H1 (cell line): ENCODE measurements around the gene SUCNR1. TPM values are rescaled to one million over a fixed set of nuclear protein-coding genes. Genes with fewer than 3 reads are reported as not detected.

Experiments
- CTCF ChIA-PET: fragments of 300-600 bp; sonication (Branson Sonifier 250); formaldehyde crosslinking; loops from one replicate; lab custom pipeline; 2021; ENCODE audit not compliant: partially characterized antibody; lab: Charles Lee
- POLR2A ChIA-PET: fragments of 300-600 bp; sonication (Branson Sonifier 250); formaldehyde crosslinking; loops from one replicate; lab custom pipeline; 2021; ENCODE audit warnings: inconsistent platforms; ENCODE audit not compliant: partially characterized antibody; lab: Charles Lee
- DNase-seq, 2 experiments: peaks; one replicate each; pipeline versions ENCODE4 v3.0.0 to v3.0.0-alpha.2; 2010 to 2022; ENCODE audit warnings: low spot score in 2 of 2, low read depth in 1 of 2, mixed read lengths in 1 of 2
- FAIRE-seq: peaks from 2 replicates; lab custom pipeline; 2011; peaks lifted over from hg19 to GRCh38; lab: Jason Lieb, UNC
- H2AFZ ChIP-seq: 2 replicates; pipeline ENCODE4 v1.8.1; 2012; ENCODE audit warnings: low read length, inconsistent platforms
- H2AK5ac ChIP-seq: 2 replicates; pipeline ENCODE4 v1.6.1; 2013; ENCODE audit warnings: low read depth, low read length
- H2BK120ac ChIP-seq: replicated peaks from 2 replicates; pipeline ENCODE3; 2013; ENCODE audit warnings: low read depth, low read length, inconsistent platforms
- H2BK12ac ChIP-seq: 2 replicates; pipeline ENCODE4 v1.6.1; 2013; ENCODE audit warnings: low read depth, low read length
- H2BK15ac ChIP-seq: 2 replicates; pipeline ENCODE4 v1.6.1; 2013; ENCODE audit warnings: low read length
- H2BK20ac ChIP-seq: 2 replicates; pipeline ENCODE4 v1.6.1; 2013; ENCODE audit warnings: low read length
- H2BK5ac ChIP-seq: 2 replicates; pipeline ENCODE4 v1.6.1; 2013; ENCODE audit warnings: low read depth, low read length
- H3K14ac ChIP-seq: 2 replicates; pipeline ENCODE4 v1.6.1; 2013; ENCODE audit warnings: inconsistent platforms; ENCODE audit not compliant: insufficient read length
- H3K18ac ChIP-seq: 2 replicates; pipeline ENCODE4 v1.6.1; 2013; ENCODE audit warnings: low read length; ENCODE audit errors: extremely low read depth
- H3K23ac ChIP-seq: 2 replicates; pipeline ENCODE4 v1.6.1; 2013; ENCODE audit warnings: inconsistent platforms; ENCODE audit not compliant: insufficient read length
- H3K23me2 ChIP-seq: 2 replicates; pipeline ENCODE4 v1.6.1; 2013; ENCODE audit warnings: low read depth, low read length
- H3K27ac ChIP-seq: 2 replicates; pipeline ENCODE4 v1.6.1; 2011; ENCODE audit warnings: low read depth, low read length, inconsistent platforms
- H3K27me3 ChIP-seq, 4 experiments: replicated peaks in 1 of 4; 1 replicate in 1 of 4; 2 replicates in 3 of 4; pipeline versions ENCODE4 v1.6.1 to v1.8.1; 2011 to 2013; ENCODE audit warnings: low read length in 3 of 4, mild to moderate bottlenecking in 3 of 4, inconsistent platforms in 2 of 4, mixed read lengths in 2 of 4, moderate library complexity in 1 of 4; ENCODE audit not compliant: control insufficient read depth in 3 of 4, insufficient read depth in 3 of 4; ENCODE audit errors: extremely low read depth in 1 of 4
- H3K36me3 ChIP-seq, 4 experiments: 2 replicates each; pipeline versions ENCODE4 v1.6.1 to v1.8.1; 2011 to 2013; ENCODE audit warnings: mild to moderate bottlenecking in 4 of 4, low read length in 3 of 4, moderate library complexity in 2 of 4, control low read depth in 1 of 4, inconsistent platforms in 1 of 4; ENCODE audit not compliant: insufficient read depth in 4 of 4, control insufficient read depth in 2 of 4
- H3K4ac ChIP-seq: replicated peaks from 2 replicates; pipeline ENCODE3; 2013; ENCODE audit warnings: low read length, low read depth, mixed read lengths, inconsistent platforms; ENCODE audit not compliant: insufficient read length
- H3K4me1 ChIP-seq, 4 experiments: replicated peaks in 1 of 4; 1 replicate in 1 of 4; 2 replicates in 3 of 4; pipeline versions ENCODE4 v1.6.1 to v1.8.1; 2011 to 2013; ENCODE audit warnings: low read length in 3 of 4, inconsistent platforms in 2 of 4, mixed read lengths in 1 of 4; ENCODE audit not compliant: insufficient read depth in 4 of 4, control insufficient read depth in 3 of 4
- H3K4me2 ChIP-seq, 2 experiments: 2 replicates each; pipeline versions ENCODE4 v1.6.1 to v1.8.1; 2011 to 2013; ENCODE audit warnings: low read depth in 2 of 2, low read length in 2 of 2, control low read depth in 1 of 2, inconsistent platforms in 1 of 2, mild to moderate bottlenecking in 1 of 2; ENCODE audit not compliant: insufficient read depth in 1 of 2
- H3K4me3 ChIP-seq, 4 experiments: fragments of 200-600, 300-600 bp in 1 of 4; sonication (generic), shearing (Covaris generic), sonication (Bioruptor Twin) in 1 of 4; 2 replicates each; pipeline versions ENCODE4 v1.5.1 to v1.8.1; 2011 to 2016; ENCODE audit warnings: low read length in 4 of 4, low read depth in 3 of 4, control low read depth in 2 of 4, inconsistent platforms in 2 of 4, mild to moderate bottlenecking in 2 of 4, mixed read lengths in 1 of 4, moderate library complexity in 1 of 4; ENCODE audit not compliant: insufficient read depth in 2 of 4; ENCODE audit errors: extremely low read depth in 1 of 4
- H3K56ac ChIP-seq: replicated peaks from 2 replicates; pipeline ENCODE3; 2013; ENCODE audit warnings: low read depth, mild to moderate bottlenecking, mixed read lengths, low read length, inconsistent platforms; ENCODE audit not compliant: insufficient read length
- H3K79me1 ChIP-seq: 2 replicates; pipeline ENCODE4 v1.6.1; 2013; ENCODE audit warnings: low read depth, low read length, control low read depth
- H3K79me2 ChIP-seq, 2 experiments: 2 replicates each; pipeline versions ENCODE4 v1.6.1 to v1.8.1; 2012 to 2013; ENCODE audit warnings: low read length in 2 of 2, mild to moderate bottlenecking in 2 of 2, inconsistent platforms in 1 of 2; ENCODE audit not compliant: insufficient read depth in 2 of 2, control insufficient read depth in 1 of 2
- H3K9ac ChIP-seq, 4 experiments: replicated peaks in 1 of 4; 1 replicate in 1 of 4; 2 replicates in 3 of 4; pipeline versions ENCODE4 v1.6.1 to v1.8.1; 2011 to 2013; ENCODE audit warnings: low read depth in 3 of 4, low read length in 3 of 4, control low read depth in 2 of 4, mild to moderate bottlenecking in 2 of 4, moderate library complexity in 2 of 4, inconsistent platforms in 1 of 4; ENCODE audit errors: extremely low read depth in 1 of 4
- H3K9me3 ChIP-seq, 2 experiments: 2 replicates each; pipeline versions ENCODE4 v1.6.1 to v1.8.1; 2012 to 2013; ENCODE audit warnings: mild to moderate bottlenecking in 2 of 2, moderate library complexity in 2 of 2, control low read depth in 1 of 2, inconsistent platforms in 1 of 2, low read depth in 1 of 2, low read length in 1 of 2, mixed read lengths in 1 of 2; ENCODE audit not compliant: insufficient read depth in 2 of 2
- H4K20me1 ChIP-seq, 2 experiments: replicated peaks in 1 of 2; 2 replicates each; pipeline versions ENCODE3 to v1.8.1; 2011 to 2013; ENCODE audit warnings: inconsistent platforms in 2 of 2, low read length in 2 of 2, mild to moderate bottlenecking in 1 of 2; ENCODE audit not compliant: insufficient read depth in 2 of 2, control insufficient read depth in 1 of 2
- H4K5ac ChIP-seq: 2 replicates; pipeline ENCODE4 v1.6.1; 2013; ENCODE audit warnings: low read length, low read depth, mixed read lengths, inconsistent platforms; ENCODE audit not compliant: insufficient read length
- H4K8ac ChIP-seq: 2 replicates; pipeline ENCODE4 v1.8.0; 2013; ENCODE audit warnings: mild to moderate bottlenecking, moderate library complexity, low read length, inconsistent platforms; ENCODE audit not compliant: insufficient read depth; ENCODE audit errors: extremely low read depth
- H4K91ac ChIP-seq: replicated peaks from 2 replicates; pipeline ENCODE3; 2013; ENCODE audit warnings: low read length, mixed read lengths, inconsistent platforms; ENCODE audit not compliant: insufficient read length
- ASH2L ChIP-seq: fragments of 200-600, 300-600 bp; sonication (generic); IDR thresholded peaks from one replicate; pipeline ENCODE4 v1.7.1; 2017; ENCODE audit warnings: low read length
- BACH1 ChIP-seq: IDR thresholded peaks from 2 replicates; pipeline ENCODE4 v1.6.1; 2012; ENCODE audit warnings: low read length, improper control_type of control experiment
- EP300 ChIP-seq, 2 experiments: IDR thresholded peaks; 1 replicate in 1 of 2; 2 replicates in 1 of 2; pipeline ENCODE4 v1.6.1; 2011 to 2012; ENCODE audit warnings: low read depth in 2 of 2, low read length in 2 of 2, mild to moderate bottlenecking in 2 of 2, borderline replicate concordance in 1 of 2, inconsistent platforms in 1 of 2, moderate library complexity in 1 of 2
- EZH2 ChIP-seq: fragments of 200-600 bp; sonication (generic); IDR thresholded peaks from 2 replicates; pipeline ENCODE4 v1.7.1; 2012; ENCODE audit warnings: low read depth, mild to moderate bottlenecking, moderate library complexity, low read length, inconsistent platforms; ENCODE audit not compliant: severe bottlenecking
- FOSL1 ChIP-seq: IDR thresholded peaks from 2 replicates; pipeline ENCODE4 v1.6.1; 2011; ENCODE audit warnings: mild to moderate bottlenecking, low read depth, low read length, moderate library complexity; ENCODE audit not compliant: insufficient read depth
- JUND ChIP-seq: IDR thresholded peaks from 2 replicates; pipeline ENCODE4 v1.6.1; 2011; ENCODE audit warnings: mild to moderate bottlenecking, improper control_type of control experiment, low read length
- KDM1A ChIP-seq: fragments of 200-600, 300-600 bp; sonication (generic); IDR thresholded peaks from 2 replicates; pipeline ENCODE4 v1.7.1; 2016; ENCODE audit warnings: mild to moderate bottlenecking, low read length, borderline replicate concordance
- NRF1 ChIP-seq: IDR thresholded peaks from 2 replicates; pipeline ENCODE4 v1.6.1; 2011; ENCODE audit warnings: mild to moderate bottlenecking, low read depth, low read length, improper control_type of control experiment
- PHF8 ChIP-seq: fragments of 200-600 bp; sonication (generic); conservative IDR thresholded peaks from 2 replicates; pipeline ENCODE4 v1.7.1; 2012; ENCODE audit warnings: low read depth, mild to moderate bottlenecking, inconsistent platforms, low read length, moderate library complexity
- SIN3A ChIP-seq, 2 experiments: IDR thresholded peaks in 1 of 2; conservative IDR thresholded peaks in 1 of 2; 2 replicates each; pipeline ENCODE4 v1.6.1; 2011 to 2012; ENCODE audit warnings: low read length in 2 of 2, improper control_type of control experiment in 1 of 2, low read depth in 1 of 2, mild to moderate bottlenecking in 1 of 2
- SP1 ChIP-seq: IDR thresholded peaks from 2 replicates; pipeline ENCODE4 v1.6.1; 2011; ENCODE audit warnings: low read depth, low read length
- SUZ12 ChIP-seq: fragments of 200-600 bp; sonication (generic); IDR thresholded peaks from 2 replicates; pipeline ENCODE4 v1.6.1; 2012; ENCODE audit warnings: mild to moderate bottlenecking, inconsistent platforms, low read length, moderate library complexity, mixed read lengths
- TAF7 ChIP-seq: optimal IDR thresholded peaks from 2 replicates; pipeline ENCODE3; 2011; ENCODE audit warnings: low read depth, mild to moderate bottlenecking, inconsistent platforms, low read length, moderate library complexity, borderline replicate concordance
- TBP ChIP-seq: IDR thresholded peaks from 2 replicates; pipeline ENCODE4 v1.6.1; 2011; ENCODE audit warnings: low read depth, low read length, improper control_type of control experiment
- YY1 ChIP-seq: IDR thresholded peaks from 2 replicates; pipeline ENCODE4 v1.6.1; 2011; ENCODE audit warnings: low read depth, mild to moderate bottlenecking, low read length
- WGBS, 2 experiments: shearing (Covaris generic) in 1 of 2; methylation state at CpG; one replicate each; pipeline versions ENCODE4 v1.1.6 to v1.1.7; 2013 to 2015; ENCODE audit warnings: low lambda C conversion rate in 2 of 2, mixed read lengths in 2 of 2, inconsistent platforms in 1 of 2, low coverage in 1 of 2, missing lambda C conversion rate in 1 of 2; ENCODE audit not compliant: insufficient replicate concordance in 2 of 2, insufficient coverage in 1 of 2, insufficient read length in 1 of 2; ENCODE audit errors: extremely low coverage in 1 of 2, missing lambda C conversion rate in 1 of 2; 5-methylcytosine and 5-hydroxymethylcytosine counted together
- polyA plus RNA-seq, 7 experiments: library from polyadenylated mRNA; depleted of rRNA in 3 of 7; stranded (reverse) in 5 of 7; unstranded in 2 of 7; fragments of >200 nt in 5 of 7; fragments of 200-250 nt in 2 of 7; gene quantifications; 1 replicate in 5 of 7; 2 replicates in 1 of 7; 4 replicates in 1 of 7; pipeline versions ENCODE4 v1.2.1 to v1.2.3, GENCODE V29; 2011 to 2013; ENCODE audit warnings: missing spikeins in 2 of 7, mixed read lengths in 2 of 7
- total RNA-seq: library from RNA; stranded (reverse); fragmentation: NEBNext Ultra II Directional; extraction: Animal tissue kit (Norgen Biotek cat#: 25700); gene quantifications from 2 replicates; pipeline ENCODE4 v1.2.1, GENCODE V29; 2021

Gene SUCNR1
- total and polyA plus RNA-seq, 2 of the 8 experiments (the other 6 are each of a cell fraction or from before 2014, with no cell fraction given), result not detected

DNA sequence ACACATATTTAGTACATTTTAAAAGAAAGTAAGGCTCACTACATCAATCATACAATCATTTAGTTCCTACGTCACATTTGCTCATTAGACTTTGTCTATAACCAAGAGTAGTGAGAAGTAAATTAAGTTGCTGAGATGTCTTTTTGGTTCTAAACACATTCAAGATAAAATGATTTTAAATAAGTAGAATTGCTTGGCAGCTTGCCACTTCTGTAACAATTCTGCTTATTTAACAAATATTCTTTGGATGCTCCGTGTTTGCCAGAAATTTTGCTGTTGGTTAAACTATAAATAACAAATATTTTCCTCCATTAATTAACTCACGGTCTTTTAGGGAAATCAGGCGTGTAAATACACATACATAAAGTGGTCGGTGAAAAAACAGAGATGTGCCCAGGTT, 18.3 kb downstream of the SUCNR1 start:
- H3K4me2 ChIP-seq, result no peak overlapping the region
- H3K9me3 ChIP-seq, result no peaks in the 10 kb centered on the region
- no peak overlapping the region for H3K27ac ChIP-seq
- ChIA-PET POLR2A (no interaction called here), CTCF (interaction anchor here (1.2 to 1.5 kb wide), 2 partner anchors 11 to 27 kb away, joined by 3 to 4 read pairs; no protein-coding TSS in a partner anchor)
- no peak overlapping the region for H2AK5ac ChIP-seq
- H3K56ac ChIP-seq, result no peak overlapping the region
- FAIRE-seq, result no peak
- H3K14ac ChIP-seq, result no peak overlapping the region
- no peak overlapping the region for H3K9ac ChIP-seq
- peaks cover 0 to 1% (median 0%) of the 10 kb centered on the region in 4 experiments; a peak in 1 of 7 replicates for H3K27me3 ChIP-seq
- H4K91ac ChIP-seq, result no peak overlapping the region
- no peak overlapping the region for H3K4ac ChIP-seq
- peaks cover 0 to 2% (median under 1%) of the 10 kb centered on the region in 4 experiments; a peak in 2 of 7 replicates for H3K4me1 ChIP-seq
- H3K4me3 ChIP-seq, result no peak overlapping the region
- H3K79me2 ChIP-seq, result no peaks in the 10 kb centered on the region
- H2BK5ac ChIP-seq, result no peak overlapping the region
- no peaks in the 10 kb centered on the region for H4K20me1 ChIP-seq
- H2AFZ ChIP-seq, result no peak overlapping the region
- DNase-seq, result no peak
- H3K23me2 ChIP-seq, result no peaks in the 10 kb centered on the region
- no peak overlapping the region for H2BK12ac ChIP-seq
- H2BK120ac ChIP-seq, result no peak overlapping the region
- no peak overlapping the region for H4K5ac ChIP-seq
- no peaks in the 10 kb centered on the region for H3K79me1 ChIP-seq
- no peaks in the 10 kb centered on the region for H3K36me3 ChIP-seq
- no peak overlapping the region for H3K23ac ChIP-seq
- H2BK15ac ChIP-seq, result no peak overlapping the region
- H2BK20ac ChIP-seq, result no peak overlapping the region
- no peak overlapping the region for H3K18ac ChIP-seq
- 94% methylated on average over 5 of the region's 5 CpGs; no CpG with 5 or more reads in 1 of the 2 experiments for WGBS, 2 experiments
- H4K8ac ChIP-seq, result no peak overlapping the region
- TF ChIP-seq EP300 (IDR thresholded peaks at IDR 0.05; ENCODE audit: borderline replicate concordance in 1 of 2, low read depth in 2 of 2, low read length in 2 of 2) (no peak), PHF8 (no peak), ASH2L (no peak), TAF7 (no peak), KDM1A (no peak), NRF1 (no peak), SIN3A (conservative IDR thresholded peaks at IDR 0.05 in 1 of 2, IDR thresholded peaks at IDR 0.05 in 1 of 2; ENCODE audit: low read depth in 1 of 2, low read length in 2 of 2) (no peak), FOSL1 (no peak), TBP (no peak), EZH2 (no peak), YY1 (no peak), BACH1 (no peak), SP1 (no peak), SUZ12 (no peak), JUND (no peak)
